ENCODE results near the gene PRELID2. TPM values are rescaled to one million over a fixed set of nuclear protein-coding genes. Genes with fewer than 3 reads are reported as not detected.

PRELID2 gene
- total RNA-seq, 1 donor from 2014 or later = 9.2 TPM

DNA sequence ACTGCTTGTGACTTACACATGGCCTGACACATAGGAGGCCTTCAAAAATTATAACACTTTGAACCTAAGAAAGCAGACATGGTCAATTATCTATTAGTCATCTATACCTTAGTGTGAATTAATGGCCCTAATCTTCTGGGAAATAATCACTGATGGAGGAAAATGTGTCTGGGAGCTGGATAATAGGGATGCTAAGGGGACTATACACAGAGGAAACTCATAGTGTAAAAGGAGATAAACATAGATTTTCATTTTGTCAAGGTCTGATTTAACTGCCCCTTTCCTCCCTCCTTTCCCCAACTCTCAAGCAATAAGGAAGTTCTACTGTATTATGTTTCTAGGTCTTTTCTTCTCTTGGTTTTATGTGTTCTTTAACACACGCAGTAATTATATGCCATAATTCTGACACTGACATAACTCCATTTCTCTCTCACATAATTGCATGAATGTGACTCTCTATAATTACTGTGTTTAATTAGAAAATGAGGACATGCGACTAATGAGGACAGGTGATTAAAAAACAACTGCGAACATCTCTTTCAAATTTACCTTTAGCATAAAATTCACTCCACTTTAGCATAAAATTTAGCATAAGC, 18.7 kb upstream of the PRELID2 start:
- H3K79me2 ChIP-seq (ENCODE audit: insufficient read depth, low read length) = no peaks in the 10 kb centered on the region
- no peaks in the 10 kb centered on the region for H3K36me3 Mint-ChIP-seq (ENCODE audit: low read depth, unreplicated experiment)
- no peaks in the 10 kb centered on the region for H3K36me3 ChIP-seq (ENCODE audit: insufficient read depth, low read length)
- H3K27me3 ChIP-seq (ENCODE audit: insufficient read depth, low read length) = no peaks in the 10 kb centered on the region
- no peaks in the 10 kb centered on the region for H3K9me3 Mint-ChIP-seq (ENCODE audit: unreplicated experiment)
- no peak overlapping the region for H3K27ac Mint-ChIP-seq (ENCODE audit: unreplicated experiment)
- no peak for TF ChIP-seq EZH2 (IDR thresholded peaks at IDR 0.05; ENCODE audit: insufficient read depth, low read length)
- TF ChIP-seq, protein P1, sequence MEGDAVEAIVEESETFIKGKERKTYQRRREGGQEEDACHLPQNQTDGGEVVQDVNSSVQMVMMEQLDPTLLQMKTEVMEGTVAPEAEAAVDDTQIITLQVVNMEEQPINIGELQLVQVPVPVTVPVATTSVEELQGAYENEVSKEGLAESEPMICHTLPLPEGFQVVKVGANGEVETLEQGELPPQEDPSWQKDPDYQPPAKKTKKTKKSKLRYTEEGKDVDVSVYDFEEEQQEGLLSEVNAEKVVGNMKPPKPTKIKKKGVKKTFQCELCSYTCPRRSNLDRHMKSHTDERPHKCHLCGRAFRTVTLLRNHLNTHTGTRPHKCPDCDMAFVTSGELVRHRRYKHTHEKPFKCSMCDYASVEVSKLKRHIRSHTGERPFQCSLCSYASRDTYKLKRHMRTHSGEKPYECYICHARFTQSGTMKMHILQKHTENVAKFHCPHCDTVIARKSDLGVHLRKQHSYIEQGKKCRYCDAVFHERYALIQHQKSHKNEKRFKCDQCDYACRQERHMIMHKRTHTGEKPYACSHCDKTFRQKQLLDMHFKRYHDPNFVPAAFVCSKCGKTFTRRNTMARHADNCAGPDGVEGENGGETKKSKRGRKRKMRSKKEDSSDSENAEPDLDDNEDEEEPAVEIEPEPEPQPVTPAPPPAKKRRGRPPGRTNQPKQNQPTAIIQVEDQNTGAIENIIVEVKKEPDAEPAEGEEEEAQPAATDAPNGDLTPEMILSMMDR (IDR thresholded peaks at IDR 0.05; ENCODE audit: insufficient read depth, low read depth, low read length) = no peak
- H3K4me3 Mint-ChIP-seq (ENCODE audit: unreplicated experiment) = no peak overlapping the region
- no peak for DNase-seq (ENCODE audit: low read depth)
- no peak overlapping the region for H2AFZ ChIP-seq (ENCODE audit: low read depth, low read length)
- no peak overlapping the region for H3K9ac ChIP-seq (ENCODE audit: low read length)
- H3K4me3 ChIP-seq (ENCODE audit: insufficient read depth, low read depth, low read length) = no peak overlapping the region
- H3K4me1 Mint-ChIP-seq (ENCODE audit: low read depth, unreplicated experiment) = peaks cover 19% of the 10 kb centered on the region
- H3K27me3 Mint-ChIP-seq (ENCODE audit: low read depth, unreplicated experiment) = no peaks in the 10 kb centered on the region
- H3K4me1 ChIP-seq (ENCODE audit: insufficient read depth, low read length) = peaks cover 24% of the 10 kb centered on the region
- no peak overlapping the region for H3K4me2 ChIP-seq (ENCODE audit: low read length)
- no peaks in the 10 kb centered on the region for H4K20me1 ChIP-seq (ENCODE audit: insufficient read depth, low read length)
- peak; percentile 26 for FAIRE-seq
- no peaks in the 10 kb centered on the region for H3K9me3 ChIP-seq (ENCODE audit: insufficient read depth, low read depth, low read length)
- no peak overlapping the region for H3K27ac ChIP-seq (ENCODE audit: low read depth, low read length)

DNA sequence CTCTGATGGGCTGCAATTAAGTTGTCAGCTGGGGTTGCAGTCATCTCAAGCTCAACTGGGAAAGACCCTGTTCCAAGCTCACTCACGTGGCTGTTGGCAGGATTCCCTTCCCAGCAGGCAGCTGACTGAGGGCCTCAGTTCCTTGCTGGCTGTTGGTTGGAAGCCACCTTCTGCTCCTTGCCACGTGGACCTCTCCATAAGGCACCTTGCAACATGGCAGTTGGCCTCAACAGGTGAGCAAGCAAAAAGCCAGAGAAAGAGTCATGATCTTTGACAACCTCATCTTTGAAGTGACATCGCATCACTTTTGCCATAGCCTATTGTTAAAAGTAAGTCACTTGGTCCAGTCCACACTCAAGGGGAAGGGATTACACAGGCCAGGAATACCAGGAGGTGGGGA, 17.8 kb upstream of the PRELID2 start:
- H3K4me3 Mint-ChIP-seq (ENCODE audit: unreplicated experiment) = no peak overlapping the region
- H3K27ac ChIP-seq (ENCODE audit: low read depth, low read length) = no peak overlapping the region
- no peak overlapping the region for H3K27ac Mint-ChIP-seq (ENCODE audit: unreplicated experiment)
- no peaks in the 10 kb centered on the region for H3K9me3 Mint-ChIP-seq (ENCODE audit: unreplicated experiment)
- FAIRE-seq (no peak), DNase-seq (ENCODE audit: low read depth) (no peak)
- no peak overlapping the region for H3K9ac ChIP-seq (ENCODE audit: low read length)
- peaks cover 32% of the 10 kb centered on the region for H3K4me1 ChIP-seq (ENCODE audit: insufficient read depth, low read length)
- no peaks in the 10 kb centered on the region for H3K9me3 ChIP-seq (ENCODE audit: insufficient read depth, low read depth, low read length)
- H3K36me3 Mint-ChIP-seq (ENCODE audit: low read depth, unreplicated experiment) = no peaks in the 10 kb centered on the region
- H3K27me3 ChIP-seq (ENCODE audit: insufficient read depth, low read length) = no peaks in the 10 kb centered on the region
- no peak overlapping the region for H2AFZ ChIP-seq (ENCODE audit: low read depth, low read length)
- H3K4me2 ChIP-seq (ENCODE audit: low read length) = no peak overlapping the region
- no peak overlapping the region for H3K4me3 ChIP-seq (ENCODE audit: insufficient read depth, low read depth, low read length)
- TF ChIP-seq, protein P1 (IDR thresholded peaks at IDR 0.05; ENCODE audit: insufficient read depth, low read depth, low read length) = no peak
- H3K27me3 Mint-ChIP-seq (ENCODE audit: low read depth, unreplicated experiment) = no peaks in the 10 kb centered on the region
- no peaks in the 10 kb centered on the region for H3K79me2 ChIP-seq (ENCODE audit: insufficient read depth, low read length)
- H4K20me1 ChIP-seq (ENCODE audit: insufficient read depth, low read length) = no peaks in the 10 kb centered on the region
- H3K36me3 ChIP-seq (ENCODE audit: insufficient read depth, low read length) = no peaks in the 10 kb centered on the region
- peaks cover 19% of the 10 kb centered on the region for H3K4me1 Mint-ChIP-seq (ENCODE audit: low read depth, unreplicated experiment)

DNA sequence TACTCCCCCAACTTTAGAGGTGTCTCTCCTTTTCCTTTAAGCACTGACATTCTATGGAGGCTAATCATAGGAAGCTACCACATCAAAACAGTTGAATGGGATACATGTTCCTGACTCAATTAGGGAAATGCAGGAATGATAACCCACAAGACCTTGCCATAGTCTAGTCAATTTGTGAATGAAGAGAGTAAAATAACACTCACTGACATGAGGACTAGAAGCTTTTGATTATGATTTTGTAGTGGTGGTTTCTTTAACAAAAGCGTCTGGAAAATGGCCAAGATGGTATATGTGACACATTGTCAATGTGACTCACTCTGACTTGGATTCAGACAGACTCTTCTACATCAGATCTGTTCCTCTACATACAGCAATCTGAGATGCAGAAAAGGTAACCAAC, 13.7 kb upstream of the PRELID2 start:
- TF ChIP-seq, protein P1 (IDR thresholded peaks at IDR 0.05; ENCODE audit: insufficient read depth, low read depth, low read length) = no peak
- no peak for TF ChIP-seq EZH2 (IDR thresholded peaks at IDR 0.05; ENCODE audit: insufficient read depth, low read length)
- no peaks in the 10 kb centered on the region for H3K36me3 ChIP-seq (ENCODE audit: insufficient read depth, low read length)
- peak; percentile 80 for FAIRE-seq
- H3K4me2 ChIP-seq (ENCODE audit: low read length) = peak overlapping the region; percentile 28
- no peaks in the 10 kb centered on the region for H3K36me3 Mint-ChIP-seq (ENCODE audit: low read depth, unreplicated experiment)
- peaks cover 6% of the 10 kb centered on the region for H3K4me1 Mint-ChIP-seq (ENCODE audit: low read depth, unreplicated experiment)
- no peaks in the 10 kb centered on the region for H3K27me3 ChIP-seq (ENCODE audit: insufficient read depth, low read length)
- no peaks in the 10 kb centered on the region for H3K9me3 Mint-ChIP-seq (ENCODE audit: unreplicated experiment)
- H3K9me3 ChIP-seq (ENCODE audit: insufficient read depth, low read depth, low read length) = no peaks in the 10 kb centered on the region
- H3K9ac ChIP-seq (ENCODE audit: low read length) = no peak overlapping the region
- H3K4me3 ChIP-seq (ENCODE audit: insufficient read depth, low read depth, low read length) = no peak overlapping the region
- no peak overlapping the region for H3K4me3 Mint-ChIP-seq (ENCODE audit: unreplicated experiment)
- no peak overlapping the region for H2AFZ ChIP-seq (ENCODE audit: low read depth, low read length)
- no peaks in the 10 kb centered on the region for H3K79me2 ChIP-seq (ENCODE audit: insufficient read depth, low read length)
- no peak overlapping the region for H3K27ac ChIP-seq (ENCODE audit: low read depth, low read length)
- no peaks in the 10 kb centered on the region for H4K20me1 ChIP-seq (ENCODE audit: insufficient read depth, low read length)
- H3K27me3 Mint-ChIP-seq (ENCODE audit: low read depth, unreplicated experiment) = no peaks in the 10 kb centered on the region
- H3K4me1 ChIP-seq (ENCODE audit: insufficient read depth, low read length) = peaks cover 12% of the 10 kb centered on the region
- DNase-seq (ENCODE audit: low read depth) = peak; percentile 52
- no peak overlapping the region for H3K27ac Mint-ChIP-seq (ENCODE audit: unreplicated experiment)

Data from astrocyte (in vitro differentiated cells and primary cell).